GM12891 (cell line): ENCODE results near the gene TRABD2B.

Experiments
- PAX5 ChIP-seq: IDR thresholded peaks from 2 replicates; pipeline ENCODE4 v1.6.1; 2011; ENCODE audit warnings: low read length, moderate library complexity, mild to moderate bottlenecking; ENCODE audit not compliant: insufficient read depth, severe bottlenecking
- POLR2A ChIP-seq: IDR thresholded peaks from 2 replicates; pipeline ENCODE4 v1.6.1; 2011; ENCODE audit warnings: low read depth, low read length, control low read depth
- POLR2AphosphoS5 ChIP-seq: IDR thresholded peaks from 2 replicates; pipeline ENCODE4 v1.6.1; 2011; ENCODE audit warnings: low read depth, low read length, control low read depth
- POU2F2 ChIP-seq: IDR thresholded peaks from 2 replicates; pipeline ENCODE4 v1.6.1; 2011; ENCODE audit warnings: low read depth, mild to moderate bottlenecking, control low read depth, low read length, moderate library complexity
- SPI1 ChIP-seq: IDR thresholded peaks from 2 replicates; pipeline ENCODE4 v1.6.1; 2011; ENCODE audit warnings: low read depth, low read length, control low read depth
- TAF1 ChIP-seq: IDR thresholded peaks from 2 replicates; pipeline ENCODE4 v1.6.1; 2011; ENCODE audit warnings: low read depth, low read length, control low read depth

- TF ChIP-seq POLR2A (no peak), TAF1 (no peak), POLR2AphosphoS5 (no peak), SPI1 (no peak), PAX5 (no peak), POU2F2 (no peak)
These were observed 77.9 kb downstream of the TRABD2B start for GRCh38 chr1:47919113-47919833.
